Right hindlimb (tissue), 1 donor: ENCODE measurements around the gene RPS8.
"Not testable (repeated sequence)": the region's sequence is repeated elsewhere in the genome, so short reads cannot be mapped to it uniquely, and the experiment has no call there.

Experiments
- DNase-seq: peaks from one replicate; pipeline ENCODE4 v3.0.0-alpha.2; 2018

Gene RPS8

DNA sequence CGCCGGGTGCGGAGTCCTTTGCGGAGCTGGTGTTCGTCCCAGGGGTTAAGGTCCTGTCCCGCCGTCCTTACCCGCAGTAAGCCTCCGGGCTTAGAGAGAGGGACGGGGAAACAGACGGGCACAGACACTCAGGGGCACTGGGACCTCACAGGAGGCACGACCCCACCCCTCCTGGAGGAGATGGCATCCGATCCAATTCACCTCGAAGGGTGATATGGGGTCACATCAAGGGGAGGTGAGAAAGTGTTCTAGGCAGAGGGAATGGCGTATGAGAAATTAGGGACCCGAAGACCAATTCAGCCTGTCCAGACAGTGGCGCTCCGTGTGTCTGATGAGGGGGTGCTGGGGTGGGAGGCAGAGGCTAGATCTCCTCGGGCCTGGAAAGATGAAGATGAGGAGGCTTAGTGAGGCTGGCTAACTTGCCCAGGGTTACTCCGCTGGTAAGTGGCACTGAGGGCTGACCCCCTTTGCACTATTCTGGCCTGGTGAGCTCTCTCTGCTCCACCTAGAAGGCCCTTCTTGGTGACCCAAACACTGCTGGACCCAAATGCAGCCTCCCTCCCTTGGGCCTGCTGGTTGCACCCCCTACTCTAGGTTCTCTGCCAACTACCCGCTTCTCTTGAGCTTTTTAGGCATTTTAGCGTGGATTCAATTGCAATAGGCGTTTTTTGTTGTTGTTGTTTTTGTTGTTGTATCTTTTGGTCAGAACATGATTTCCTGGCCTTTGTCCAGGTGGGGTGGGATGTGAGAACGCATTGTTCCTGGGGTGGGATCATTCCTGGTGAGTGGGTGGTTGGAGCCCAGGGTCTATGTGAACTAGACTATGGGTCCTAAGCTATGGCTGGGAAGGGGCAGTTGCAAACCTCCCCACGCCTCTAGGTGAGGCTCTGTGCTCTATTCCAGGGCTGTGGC, 45.2 kb downstream of the RPS8 start:
- DNase-seq, result peak; percentile 36

DNA sequence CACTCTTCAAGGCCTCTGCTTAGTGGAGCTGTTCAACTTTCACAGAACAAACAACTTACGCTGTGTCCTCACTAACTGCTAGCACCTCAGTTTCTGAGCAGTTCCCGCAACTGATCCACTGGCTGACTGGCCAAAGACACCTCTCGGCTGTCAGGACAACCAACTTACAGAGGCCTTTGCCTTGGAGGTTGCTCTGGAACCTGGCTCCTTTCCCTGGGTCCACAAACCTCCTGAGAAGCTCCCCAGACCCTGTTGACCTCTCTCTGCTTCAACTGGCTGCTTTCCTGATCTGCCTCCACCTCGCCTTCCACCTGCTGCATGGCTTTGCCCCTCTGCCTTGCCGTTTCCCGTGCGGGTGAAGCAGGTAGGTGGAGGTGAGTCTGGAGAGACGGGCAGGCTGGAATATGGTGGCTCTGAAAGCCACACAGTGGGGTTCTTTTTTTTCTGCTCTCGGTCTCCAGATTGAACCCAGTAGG, 45.9 kb downstream of the RPS8 start:
- DNase-seq, result no peak

DNA sequence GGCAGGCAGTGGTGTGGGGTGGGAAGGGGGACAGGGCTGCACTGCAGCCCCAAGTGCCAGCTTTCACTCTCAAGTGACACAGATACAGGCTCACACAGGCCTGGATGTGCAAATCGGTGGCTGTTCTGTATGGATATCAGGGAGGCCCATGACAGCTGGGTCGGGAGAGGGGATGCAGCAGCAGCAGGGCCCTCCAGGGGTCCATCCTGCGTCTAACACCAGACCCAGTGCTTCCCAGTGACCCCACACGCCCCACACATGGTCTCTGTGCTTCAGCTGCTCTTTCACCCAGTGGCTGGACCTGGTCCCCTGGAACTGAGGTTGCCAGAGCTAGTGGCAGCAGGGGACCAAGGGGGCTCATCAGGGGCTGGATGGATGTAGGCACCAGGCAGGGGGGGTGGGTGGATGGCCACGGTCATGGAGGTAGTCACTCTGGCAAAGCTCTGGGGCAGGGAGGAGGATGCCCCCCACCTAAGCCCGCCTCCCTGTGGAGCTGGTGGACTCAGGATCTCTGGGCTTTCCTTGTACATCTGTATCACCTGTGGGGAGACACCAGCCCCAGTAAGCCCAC, 46.9 kb downstream of the RPS8 start:
- no peak for DNase-seq

DNA sequence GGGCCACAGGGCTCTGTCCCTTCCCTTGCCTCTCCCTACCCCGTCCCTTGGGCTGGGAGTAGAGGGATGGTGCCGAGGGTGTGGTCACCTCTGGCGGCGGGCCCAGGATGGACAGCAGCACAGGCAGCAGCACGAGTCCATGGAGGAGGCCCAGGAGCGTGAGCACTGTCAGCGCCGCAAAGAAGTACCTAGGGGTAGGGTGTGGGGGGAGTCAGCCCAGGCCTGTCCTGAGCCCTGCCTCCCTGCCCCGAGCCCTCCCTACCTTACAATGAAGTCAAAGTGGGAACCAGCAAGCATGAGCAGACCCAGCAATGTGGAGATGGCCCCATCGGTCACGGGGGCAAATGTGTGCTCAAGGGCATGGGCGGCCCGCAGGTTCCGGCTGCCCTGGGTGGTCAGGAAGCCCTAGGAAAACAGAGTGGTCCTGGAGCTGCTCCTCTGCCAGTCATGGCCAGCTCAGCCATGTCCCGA, 47.7 kb downstream of the RPS8 start:
- no peak for DNase-seq

DNA sequence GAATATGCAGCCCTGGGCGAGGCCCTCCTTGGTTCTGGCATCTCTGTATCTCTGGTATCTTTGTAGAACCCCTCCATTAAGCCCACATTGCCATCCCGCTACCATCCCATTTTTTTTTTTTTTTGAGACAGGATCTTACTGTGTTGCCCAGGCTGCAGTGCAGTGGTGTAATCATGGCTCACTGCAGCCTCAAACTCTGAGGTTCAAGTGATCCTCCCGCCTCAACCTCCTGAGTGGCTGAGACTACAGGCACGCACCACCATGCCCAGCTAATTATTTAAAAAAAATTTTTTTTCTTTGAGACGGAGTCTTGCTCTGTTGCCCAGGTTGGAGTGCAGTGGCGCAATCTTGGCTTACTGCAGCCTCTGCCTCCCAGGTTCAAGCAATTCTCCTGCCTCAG, 49.1 kb downstream of the RPS8 start:
- DNase-seq, result not testable (repeated sequence)

DNA sequence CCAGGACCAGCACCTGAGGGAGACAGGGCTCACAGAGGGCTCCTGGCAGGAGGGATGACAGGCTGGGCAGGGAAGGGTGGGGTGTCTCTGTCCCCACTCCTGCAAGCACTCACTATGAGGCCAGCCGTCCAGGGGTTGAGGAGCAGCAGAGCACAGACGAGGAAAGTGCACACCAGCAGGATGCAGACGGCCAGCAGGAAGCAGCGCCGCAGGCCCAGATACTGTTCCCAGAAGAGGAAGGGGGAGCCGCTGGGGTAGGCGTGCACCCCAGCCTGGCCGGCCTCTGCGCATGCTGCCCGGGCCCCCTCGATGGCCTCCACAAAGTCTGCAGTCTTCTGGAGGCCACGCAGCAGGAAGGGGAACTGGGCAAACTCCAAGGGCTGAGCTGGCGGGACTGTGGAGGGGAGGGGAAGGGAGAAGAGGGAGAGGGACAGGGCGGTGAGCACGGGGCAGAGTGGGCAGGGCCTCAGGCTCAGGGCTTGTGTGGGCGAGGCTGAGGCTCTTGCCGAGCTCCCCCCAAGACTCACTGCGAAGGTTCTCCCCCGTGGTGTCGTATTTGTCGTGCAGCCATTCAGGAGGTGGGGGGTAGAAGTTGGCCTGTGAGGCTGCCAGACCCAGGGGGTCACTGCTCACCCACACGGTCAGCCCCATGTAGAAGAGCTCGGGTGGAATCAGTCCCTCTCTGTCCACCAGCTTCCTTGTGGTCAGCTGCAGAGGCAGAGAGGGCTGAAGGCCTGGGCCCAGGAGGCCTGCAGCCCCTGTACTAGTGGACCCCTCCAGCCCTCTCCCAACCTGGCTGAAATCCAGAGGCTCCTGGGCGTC, 51.2 kb downstream of the RPS8 start:
- peak; percentile 82 for DNase-seq

DNA sequence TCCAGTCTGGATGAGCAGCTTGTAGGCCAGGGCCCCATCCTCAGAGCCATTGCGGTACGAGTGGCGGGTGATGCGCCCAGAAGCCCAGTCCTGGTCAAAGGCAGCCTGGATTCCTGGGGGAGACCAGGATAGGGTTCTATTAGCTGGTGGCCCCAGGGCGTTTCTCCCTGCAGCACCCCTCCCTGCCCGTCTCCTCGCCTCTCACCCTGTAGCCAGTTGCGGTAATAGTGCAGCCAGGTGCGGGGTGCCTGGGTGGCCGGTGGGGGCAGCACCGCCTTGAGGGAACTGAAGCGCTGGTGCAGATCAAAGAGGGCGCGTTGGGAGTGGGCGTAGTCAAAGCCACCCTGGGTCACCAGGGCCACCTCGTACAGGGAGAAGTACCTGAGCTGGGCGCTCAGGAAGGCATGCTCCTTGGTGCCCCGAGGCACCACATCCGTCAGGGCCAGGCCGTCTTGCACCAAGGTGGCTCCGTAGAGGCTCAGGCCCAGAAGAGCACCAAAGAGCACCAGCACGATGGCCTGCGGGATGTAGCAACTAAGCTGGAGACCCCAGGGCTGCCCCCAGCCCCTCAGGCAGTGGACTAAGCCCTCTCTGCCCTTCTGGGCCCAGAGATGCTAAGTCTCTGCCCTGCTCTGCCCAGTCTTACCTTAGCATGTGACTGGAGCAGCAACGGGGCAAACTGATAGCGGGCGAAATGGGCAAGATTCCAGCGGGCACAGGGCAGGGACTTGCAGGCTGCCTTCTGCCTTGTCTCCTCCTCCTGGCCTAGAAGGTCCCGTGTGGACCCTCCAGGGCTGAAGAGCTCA, 52.1 kb downstream of the RPS8 start:
- no peak for DNase-seq

DNA sequence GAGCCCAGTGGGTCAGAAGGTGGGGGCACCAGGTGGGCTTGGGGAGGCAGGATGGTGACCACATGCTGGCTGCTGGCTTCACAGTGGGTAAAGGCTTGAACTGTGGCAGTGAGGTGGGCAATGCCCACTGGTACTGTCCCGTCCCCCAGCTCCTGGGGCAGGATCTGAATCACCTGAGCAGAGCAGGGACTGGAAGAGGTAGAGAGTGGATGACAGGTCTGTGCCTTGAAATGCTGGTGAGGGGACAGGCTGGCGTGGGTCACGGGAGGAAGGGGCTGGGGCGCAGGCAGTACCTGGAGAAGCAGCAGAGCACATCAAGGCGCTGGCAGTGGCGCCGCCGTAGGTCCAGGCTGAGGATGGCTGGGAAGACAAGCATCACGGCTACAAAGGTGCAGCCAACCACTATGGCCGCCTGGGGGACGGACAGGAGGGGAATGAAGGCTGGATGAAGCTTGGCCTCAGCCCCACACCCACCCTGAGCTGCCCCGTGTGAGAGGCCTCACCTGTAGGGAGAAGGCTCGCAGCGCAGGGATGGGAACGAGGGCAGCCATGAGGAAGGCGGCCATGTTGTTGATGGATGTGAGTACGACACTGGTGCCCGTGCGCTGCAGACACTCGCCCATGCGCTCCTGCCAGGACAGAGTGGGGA, 52.8 kb downstream of the RPS8 start:
- no peak for DNase-seq
